Dedifferentiated amniotic fluid mesenchymal stem cell (primary cell): ENCODE results near the gene CDKN1C.
A peak's percentile ranks its signal among the peaks of the same experiment; 100 is the strongest.

Source experiments
- DNase-seq: peaks from one replicate; pipeline ENCODE4 v3.0.0-alpha.2; 2016; ENCODE audit errors: extremely low spot score

The CDKN1C gene

DNA sequence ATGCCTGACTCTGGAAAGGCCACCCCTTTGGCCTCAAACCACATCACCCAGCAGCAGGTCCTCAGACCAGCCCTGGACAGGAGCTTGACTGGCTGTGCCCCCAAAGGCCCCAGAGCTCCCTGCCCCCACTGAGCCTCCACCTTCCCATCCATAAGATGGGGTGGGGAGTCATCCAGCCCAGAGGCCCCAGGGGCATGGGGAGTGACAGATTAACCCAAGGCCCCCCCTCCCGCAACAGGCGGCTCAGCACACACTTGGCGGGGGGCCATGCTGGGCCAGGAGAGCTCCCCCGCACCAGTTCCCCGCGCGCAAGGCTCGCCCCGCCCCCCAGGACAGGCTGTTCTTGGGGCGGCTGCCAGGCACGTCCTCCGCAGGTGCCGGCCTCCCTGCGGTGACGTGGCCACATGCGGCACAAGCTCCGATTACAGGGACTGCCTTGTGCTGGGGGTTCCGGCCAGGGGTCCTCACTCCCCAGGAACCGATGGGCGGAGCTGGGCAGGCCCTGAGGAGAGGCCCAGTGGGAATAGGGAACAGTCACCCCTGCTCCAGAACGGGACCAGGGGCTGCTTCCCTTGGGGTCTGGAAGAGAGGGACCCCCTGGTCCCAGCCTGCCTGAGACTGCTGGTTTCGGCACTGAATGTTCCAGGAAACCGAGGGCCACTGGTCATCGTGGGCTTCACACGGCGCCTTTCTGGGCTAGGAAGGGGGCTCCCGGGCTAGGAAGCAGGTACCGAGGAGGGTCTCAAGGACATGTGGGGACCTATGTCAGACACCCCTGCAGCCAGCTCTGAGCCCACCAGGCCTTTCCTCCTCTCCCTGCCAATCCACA is 5.1 kb upstream of the CDKN1C start:
- DNase-seq = no peak

DNA sequence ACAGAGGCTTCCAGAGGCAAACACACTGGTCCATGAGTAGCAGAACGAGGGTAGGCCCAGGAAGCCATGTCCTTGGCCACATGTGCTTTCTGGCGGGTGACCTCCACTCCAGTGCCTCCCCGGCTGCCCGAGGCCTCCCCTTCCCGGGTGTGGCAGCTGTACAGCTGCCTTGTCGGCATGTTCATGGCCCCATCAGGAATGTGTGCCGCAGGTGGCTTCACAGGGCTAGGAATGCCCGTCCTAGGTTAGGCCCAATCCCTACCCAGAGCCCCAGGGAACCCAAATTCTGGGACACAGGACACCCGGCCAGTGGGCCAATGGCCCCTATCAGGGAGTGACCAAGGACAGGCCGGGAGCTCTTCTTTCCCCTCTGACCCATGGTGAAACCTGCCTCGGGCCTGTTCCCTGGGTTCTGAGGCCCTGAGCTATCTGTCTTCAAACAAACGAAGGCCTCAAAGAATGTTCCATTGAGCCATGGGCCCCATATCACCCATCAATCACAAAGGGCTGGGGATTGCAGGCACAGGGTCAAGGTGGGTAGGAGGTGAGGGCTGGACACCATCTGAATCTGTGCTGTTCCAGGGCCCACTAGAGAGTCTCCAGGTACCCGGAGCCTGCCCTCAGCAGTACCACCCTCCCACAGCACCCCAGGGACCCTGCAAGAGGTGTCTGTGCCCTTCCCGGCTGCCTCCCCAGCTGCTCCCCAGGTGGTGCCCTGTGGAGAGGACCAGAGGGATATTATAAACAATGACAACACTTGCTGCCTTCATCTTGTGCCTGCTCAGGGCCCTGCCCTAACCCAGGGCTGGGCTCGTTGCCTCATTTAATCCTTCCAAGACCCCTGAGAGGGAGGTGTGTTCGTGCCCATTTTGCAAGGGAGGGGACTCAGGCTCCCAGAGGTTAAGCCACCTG is 4.0 kb upstream of the CDKN1C start:
- DNase-seq = no peak

DNA sequence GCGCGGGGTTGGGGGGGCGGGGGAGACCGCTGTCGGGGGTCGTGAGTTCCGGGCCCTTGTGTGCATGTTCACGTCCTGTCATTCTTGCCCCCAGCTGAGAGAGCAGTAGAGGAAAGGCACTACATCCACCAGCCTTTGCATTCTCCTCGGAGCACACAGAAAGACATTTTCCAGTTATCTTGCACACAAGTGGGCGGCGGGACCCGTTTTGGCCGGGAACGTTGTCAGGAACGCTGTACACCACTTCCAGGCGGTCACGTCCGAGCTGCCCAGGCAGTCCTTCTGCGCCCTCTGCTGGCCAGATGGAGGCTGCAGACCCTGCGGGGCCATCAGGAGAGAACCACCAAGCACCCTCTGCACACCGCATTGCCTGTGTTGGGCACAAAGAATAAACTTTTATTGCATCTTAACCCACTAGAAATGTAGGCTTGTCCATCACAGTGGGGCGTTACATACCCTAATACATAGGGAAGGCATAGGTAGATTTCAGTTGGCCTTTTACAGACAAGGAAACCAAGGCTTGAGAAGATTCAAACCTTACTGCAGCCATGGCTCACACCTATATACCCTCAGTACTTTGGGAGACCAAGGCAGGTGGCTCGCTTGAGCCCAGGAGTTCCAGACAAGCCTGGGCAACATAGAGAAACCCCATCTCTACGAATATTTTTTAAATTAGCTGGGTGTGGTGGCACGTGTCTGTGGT is 2.8 kb upstream of the CDKN1C start:
- peak; percentile 80 for DNase-seq

DNA sequence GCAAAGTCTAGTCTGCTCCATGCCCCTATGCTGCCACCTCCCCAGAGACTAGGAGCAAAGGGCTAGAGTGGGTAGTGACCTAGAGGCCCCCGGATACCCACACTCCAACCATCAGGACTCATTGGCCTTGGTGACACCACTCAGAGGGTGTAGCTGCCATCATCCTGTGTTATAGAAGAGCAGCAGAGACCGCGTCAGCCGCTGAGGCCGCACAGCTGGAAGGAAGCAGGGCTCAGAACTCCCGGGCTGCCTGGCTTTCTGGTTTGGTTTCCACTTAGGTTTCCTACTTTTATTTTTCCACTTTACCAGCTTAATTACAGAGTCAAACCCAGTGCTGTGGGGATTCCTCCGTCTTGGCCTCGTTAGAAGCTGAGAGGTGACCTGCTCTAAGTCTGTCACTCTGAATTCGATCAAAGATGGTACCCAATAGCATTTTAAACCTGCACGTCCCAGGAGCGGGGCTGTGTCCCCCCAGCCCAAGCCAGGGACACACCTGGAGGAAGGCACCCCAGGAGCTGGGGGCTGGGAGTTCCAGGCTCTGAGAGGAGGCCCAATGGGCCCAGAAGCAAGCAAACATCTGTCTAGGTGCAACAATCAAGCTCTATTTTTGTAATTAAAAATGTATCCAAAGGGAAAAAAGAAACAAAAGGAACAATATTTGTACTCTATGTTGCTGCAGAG is 2.1 kb upstream of the CDKN1C start:
- no peak for DNase-seq

DNA sequence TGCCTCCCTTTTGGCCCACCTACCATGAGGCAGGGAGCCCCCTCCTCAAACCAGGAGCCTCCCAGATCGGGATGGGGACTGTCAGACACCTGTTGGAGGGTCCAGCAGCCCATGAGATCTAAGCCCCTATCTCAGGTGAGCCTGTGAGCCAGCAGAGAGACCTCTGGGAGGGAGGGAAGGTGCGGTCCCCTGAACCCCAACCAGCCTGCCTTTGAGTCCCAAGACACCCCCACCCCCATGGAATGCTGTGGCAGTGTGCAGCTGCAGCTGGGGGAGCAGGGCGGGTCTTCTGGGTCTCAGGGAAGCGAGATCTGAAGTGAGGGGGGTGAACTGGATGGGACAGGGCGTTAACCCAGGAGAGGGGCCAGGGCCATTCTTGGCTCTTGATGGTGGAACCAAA is 1.4 kb upstream of the CDKN1C start:
- DNase-seq = no peak

DNA sequence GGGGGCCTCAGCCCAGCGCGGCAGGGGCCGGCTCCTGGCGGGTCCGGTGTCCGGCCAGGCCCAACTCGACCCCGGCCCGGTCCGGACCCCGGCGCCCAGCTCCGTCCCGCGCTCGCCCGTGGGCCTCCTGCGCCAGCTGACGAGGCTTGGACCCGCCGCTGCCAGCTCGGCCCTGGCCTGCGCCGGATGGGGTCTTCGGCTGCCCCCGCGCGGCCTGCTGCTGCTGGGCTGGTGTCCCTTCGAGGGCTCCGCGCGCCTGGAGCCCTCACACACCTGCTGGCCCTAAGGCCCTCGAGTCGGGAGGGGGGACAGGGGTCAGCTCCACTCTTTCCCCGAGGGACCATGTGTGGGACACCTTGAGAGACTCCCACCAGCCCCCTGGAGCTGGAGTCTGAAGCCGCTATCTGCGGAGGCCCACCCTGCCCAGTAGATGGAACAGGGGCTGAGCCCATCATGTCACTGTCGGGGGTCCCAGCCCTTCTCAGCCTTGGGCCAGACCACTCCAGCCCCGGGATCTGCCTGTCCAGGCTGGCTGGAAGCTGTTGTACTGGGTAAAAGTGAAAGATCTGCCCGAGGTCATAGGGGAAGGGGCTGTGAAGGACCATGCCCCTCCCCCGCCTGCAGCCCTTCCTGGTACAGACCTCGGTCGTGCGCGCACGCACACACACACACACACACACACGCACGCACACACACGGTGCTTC is 768 bp upstream of the CDKN1C start:
- no peak for DNase-seq

DNA sequence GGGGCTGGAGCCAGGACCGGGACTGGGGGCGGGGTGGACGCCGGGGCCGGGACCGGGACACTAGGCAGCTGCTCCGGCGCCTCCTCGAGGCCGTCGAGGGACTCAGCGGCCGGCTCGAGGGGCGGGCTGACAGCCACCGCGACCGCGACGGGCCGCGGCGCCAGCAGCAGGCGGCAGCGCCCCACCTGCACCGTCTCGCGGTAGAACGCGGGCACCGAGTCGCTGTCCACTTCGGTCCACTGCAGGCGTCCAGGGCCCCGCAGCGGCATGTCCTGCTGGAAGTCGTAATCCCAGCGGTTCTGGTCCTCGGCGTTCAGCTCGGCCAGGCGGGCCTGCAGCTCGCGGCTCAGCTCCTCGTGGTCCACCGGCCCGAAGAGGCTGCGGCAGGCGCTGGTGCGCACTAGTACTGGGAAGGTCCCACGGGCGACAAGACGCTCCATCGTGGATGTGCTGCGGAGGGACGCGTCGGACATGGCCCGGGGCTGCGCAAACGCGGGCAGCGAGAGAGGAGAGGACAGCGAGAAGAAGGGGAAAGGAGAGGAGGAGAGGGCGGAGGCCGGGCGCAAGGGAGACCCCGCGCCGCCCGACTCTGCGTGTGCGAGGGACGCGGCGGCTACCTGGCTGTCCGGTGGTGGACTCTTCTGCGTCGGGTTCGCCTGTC is 428 bp downstream of the CDKN1C start:
- no peak for DNase-seq

DNA sequence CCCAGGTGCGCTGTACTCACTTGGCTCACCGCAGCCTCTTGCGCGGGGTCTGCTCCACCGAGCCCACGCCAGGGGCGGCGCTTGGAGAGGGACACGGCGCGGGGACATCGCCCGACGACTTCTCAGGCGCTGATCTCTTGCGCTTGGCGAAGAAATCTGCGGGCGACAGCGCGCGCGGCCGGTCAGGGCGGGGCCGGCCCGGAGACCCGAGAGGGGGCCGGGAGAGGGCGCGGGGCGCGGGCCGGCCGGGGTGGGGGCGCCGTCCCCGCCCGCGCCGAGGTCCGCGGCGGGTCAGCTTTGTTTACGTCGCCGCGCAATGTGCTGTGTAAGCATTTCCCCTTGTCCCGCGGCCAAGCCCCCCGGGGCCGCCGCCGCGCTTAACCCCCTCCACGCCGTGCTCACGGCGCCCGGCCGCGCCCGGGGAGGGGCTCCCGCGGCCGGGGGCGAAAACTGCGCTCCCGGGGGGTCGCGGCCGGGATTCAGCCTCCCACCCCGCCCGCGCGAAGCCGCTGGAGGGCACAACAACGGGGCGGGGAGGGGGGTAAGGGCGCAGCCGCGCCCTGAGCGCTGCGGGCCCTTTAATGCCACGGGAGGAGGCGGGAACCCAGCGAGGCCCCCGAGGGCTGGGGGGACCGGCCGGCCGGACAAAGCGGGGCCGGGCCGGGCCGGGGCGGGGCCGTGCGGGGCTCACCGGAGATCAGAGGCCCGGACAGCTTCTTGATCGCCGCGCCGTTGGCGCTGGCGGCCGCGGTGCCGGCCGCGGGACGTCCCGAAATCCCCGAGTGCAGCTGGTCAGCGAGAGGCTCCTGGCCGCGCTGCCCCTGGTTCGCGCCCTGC is 1.4 kb downstream of the CDKN1C start:
- DNase-seq = no peak

DNA sequence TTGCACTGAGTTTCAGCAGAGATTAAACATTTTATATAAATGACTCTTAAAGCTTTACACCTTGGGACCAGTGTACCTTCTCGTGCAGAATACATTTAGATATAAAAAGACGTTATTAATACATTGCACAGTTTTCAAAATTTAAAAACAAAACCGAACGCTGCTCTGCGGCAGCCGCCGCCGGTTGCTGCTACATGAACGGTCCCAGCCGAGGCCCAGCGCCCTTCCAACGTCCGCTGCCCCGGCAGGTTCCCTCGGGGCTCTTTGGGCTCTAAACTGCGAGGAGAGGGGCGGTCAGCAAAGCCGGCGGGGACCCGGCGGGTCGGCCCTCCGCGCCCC is 2.0 kb downstream of the CDKN1C start:
- DNase-seq = no peak

DNA sequence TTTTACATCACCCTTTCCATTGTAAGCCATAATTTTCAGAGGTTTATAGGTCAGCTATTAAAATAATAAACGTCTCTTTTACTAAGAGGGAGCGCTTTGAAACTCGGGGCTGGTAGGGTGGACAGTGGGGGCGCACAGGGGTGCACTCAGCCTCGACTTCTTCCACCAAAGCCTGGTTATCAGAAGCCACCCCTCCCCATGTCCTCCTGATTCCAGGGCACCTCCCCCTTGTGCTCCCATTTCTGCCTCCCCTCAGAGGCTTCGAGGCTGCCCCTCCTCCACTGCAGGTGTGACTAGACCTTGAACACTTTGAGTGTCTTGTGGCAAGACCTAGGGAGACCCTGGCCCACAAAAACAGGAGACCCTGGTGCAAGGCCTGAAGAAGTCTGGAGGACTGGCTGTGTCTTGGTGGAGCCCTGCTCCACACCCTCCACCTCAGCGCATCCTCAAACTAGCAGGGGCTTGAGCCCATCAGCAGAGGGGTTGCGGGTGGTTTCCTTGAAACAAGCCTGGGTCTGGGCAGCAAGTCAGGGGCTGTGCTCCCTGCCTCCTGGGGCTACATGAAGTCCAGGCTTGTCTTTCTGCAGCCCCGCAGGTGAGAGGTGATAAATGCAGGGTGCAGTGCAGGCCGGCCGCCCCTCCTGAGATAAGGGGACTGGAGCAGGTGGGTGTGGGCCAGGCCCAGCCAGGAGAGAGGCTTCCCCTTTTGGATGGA is 3.0 kb downstream of the CDKN1C start:
- no peak for DNase-seq

DNA sequence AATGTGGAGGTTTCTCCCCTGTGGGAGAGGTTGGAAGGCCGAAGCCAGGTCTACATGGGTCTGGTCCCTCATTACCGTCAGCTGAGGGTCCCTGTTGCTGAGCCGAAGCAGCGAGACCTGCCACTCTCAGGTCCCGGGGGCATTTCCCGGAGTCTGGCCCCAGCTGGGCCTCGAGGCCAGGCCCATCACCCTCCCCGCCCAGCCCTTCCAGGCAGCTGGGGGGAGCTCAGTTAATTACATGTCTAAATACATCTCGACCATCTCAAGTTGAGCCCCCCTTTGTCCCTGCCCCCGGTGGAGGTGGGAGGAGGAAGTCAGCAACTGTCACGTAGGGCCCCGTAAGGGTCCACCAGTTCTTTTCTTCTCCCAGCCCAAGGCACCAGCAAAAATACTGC is 3.6 kb downstream of the CDKN1C start:
- no peak for DNase-seq

DNA sequence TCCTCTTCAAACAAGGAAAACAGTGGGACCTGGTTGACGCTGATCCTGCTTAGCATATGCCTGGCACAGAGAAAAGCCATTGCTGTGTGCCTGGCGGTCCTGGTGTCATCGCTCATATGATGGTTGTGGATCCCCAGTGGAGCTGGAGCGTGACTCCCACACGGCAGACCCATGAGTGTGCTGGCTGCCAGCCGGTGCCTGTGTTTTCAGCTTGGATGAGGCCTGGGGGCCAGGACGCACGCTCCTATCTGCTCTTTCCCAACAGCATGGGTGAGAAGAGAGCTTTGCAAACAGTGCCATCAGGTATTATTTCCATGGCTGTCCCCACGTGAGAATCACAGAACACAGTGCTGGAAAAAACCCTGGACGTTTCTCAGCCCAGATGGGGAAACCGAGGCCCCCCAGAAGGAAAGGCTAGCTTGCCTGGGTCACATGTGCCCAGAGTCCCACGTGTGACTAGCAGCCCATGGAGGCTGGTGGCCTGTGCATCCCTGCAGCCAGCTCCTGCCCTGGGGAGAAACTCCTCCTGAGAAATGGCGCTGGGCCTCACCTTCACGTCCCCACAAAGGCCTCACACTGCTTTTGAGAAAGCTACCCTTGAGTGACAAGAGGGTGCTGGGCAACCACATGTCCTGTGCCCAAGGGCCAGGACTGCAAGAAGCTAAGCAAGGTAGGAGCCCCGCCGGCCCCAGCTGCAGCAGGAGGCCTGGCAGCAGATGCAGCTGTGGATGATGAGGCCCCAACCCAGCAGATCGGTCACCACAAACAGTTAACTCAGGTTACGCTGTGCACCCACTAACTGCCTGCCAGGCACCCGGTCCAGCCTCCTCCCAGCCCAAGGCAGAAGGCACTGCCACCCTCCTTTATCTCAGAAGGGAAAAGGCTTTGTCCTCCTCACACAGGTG is 4.2 kb downstream of the CDKN1C start:
- no peak for DNase-seq

DNA sequence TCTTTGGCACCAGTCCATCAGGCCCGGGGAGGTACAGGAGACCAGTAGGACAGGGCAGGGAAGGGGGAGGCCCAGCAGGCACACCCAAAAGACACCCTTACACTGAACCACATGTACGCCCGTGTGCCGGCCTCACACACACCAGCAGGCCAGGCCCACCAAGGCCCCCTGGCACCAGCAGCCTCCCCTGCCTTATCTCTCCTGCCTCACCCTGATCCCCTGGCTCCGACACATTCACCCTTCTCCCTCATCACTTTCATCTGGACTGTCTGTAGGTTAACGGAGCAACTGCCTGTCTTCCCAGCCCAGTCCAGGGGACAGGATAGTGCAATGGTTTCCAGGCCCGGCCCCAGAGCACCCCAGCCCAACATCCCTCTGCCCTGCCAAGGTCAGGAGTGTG is 4.9 kb downstream of the CDKN1C start:
- no peak for DNase-seq

DNA sequence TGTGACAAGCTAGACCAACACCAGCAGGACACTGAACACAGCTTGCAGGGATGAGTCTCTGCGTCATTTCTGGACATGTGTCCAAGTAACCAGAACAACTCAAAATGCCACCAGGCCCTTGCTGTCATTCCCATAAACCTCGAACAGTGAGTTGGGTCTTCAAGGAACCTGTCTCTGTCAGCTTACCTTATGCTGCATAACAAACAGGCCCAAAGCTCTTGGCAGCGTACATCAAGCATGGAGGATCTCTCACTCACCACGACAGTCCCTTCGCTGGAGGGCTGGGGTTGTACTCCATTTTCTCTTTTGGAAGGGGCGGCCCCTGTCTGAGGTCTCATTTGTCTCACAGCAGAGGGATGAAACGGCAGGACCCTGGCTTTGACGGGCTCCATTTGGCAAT is 6.8 kb downstream of the CDKN1C start:
- DNase-seq = no peak

DNA sequence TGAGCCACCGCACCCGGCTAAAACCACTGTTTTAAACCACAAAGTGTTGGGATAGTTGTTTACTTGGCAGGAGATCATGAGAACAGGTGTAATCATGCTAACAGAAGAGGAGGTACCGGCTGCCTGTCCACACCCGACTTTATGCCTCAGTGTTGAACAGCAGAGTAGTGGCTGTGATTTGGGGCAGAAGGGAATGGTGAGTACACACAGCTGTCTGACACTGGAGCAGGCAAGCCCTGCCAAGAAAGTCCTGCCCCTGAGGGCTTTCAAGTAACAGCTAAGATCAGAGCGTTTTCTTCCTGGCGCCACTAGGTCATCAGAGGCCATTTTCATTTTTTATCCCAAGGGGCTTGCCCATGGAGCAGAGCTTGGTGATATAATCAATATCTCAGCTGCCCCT is 8.1 kb downstream of the CDKN1C start:
- DNase-seq = no peak

DNA sequence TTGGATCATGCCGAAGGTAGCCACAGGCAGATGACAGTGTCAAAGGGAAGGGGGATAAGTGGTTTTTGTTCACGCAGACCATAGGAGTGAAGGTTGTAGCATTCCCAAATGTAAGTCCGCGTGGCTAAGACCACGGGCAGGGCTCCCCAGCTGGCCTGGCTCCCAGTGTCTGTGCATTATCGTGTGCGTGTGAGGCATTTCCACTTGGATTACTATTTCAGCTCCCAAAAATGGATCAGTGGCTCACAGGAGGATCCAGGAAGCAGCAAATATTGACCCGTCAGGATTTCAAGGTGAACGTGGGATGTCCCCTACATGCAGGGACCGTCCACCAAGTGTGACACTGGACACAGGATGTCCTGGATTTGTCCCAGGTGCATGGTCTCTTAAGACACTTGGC is 10.6 kb downstream of the CDKN1C start:
- DNase-seq = no peak

DNA sequence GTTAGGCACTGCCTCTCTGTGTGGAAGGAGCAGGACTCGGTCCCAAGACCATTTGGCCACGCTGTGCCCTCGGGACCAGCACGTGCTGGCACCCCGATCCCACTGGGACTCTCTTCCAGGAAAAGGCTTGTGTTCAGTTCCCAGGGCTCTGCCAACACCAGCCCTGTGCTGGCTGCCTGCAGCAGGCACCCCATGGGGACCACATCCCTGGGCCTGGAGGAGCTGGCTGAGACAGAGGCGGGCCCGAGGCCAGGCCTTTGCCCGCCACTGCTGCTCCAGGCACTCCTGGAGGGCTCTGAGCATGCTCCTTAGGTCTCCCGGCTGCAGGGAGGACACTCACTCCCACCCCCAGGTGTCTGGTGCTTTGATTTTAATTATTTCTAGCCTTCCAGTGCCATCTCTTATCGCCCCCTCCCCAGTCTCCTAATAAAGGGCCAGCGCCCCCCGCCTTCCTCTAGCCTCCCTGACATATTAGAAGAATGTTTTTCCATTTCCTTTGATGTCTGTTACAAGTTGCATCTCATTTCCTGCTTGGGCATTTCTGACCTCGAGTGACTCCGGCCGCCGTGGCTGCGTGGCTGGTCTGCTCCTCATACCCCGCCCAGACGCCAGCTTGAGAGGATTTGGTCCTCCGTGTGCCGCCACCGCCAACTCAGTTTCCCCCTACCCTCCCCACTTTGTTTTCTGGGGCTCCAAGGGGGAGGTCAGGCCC is 14.4 kb downstream of the CDKN1C start:
- no peak for DNase-seq

DNA sequence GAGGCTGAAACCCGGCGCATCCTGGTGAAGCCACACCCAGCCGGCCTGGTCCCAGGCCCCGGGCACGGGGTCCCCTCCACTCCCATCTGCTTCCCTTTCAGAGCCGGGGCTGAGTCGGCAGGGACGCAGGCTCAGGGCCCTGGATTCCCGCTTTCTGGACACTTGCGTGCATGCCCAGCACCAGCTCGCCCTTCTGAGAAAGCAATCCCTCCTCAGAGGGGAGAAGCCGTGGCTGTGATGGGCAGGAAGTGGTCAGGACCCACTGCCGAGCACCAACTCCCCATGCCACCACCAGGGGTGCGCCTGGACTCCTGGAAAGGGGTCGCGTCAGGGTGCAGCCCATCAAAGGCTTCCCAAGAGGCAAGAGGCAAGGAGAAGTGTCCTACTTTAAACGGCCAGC is 15.1 kb downstream of the CDKN1C start:
- no peak for DNase-seq
